NCI-H748 (cell line): ENCODE results near the gene ANO10.
"Not testable (repeated sequence)": the region's sequence is repeated elsewhere in the genome, so short reads cannot be mapped to it uniquely, and the experiment has no call there.

Source experiments
- DNase-seq: peaks from one replicate; lab custom pipeline; 2025; ENCODE audit not compliant: unreplicated experiment; lab: John Stamatoyannopoulos, UW

ANO10 gene

GRCh38 chr3:43621656-43622432 lies at the start of gene ANO10:
TSS of gene ANO10 (minus strand) at chr3:43622011. CDS start at chr3:43605852, 16,159 bp downstream.
- DNase-seq, result peak; percentile 97

- DNase-seq, result no peak
Observed at GRCh38 chr3:43670635-43671522, 49.1 kb upstream of the ANO10 start.

DNA sequence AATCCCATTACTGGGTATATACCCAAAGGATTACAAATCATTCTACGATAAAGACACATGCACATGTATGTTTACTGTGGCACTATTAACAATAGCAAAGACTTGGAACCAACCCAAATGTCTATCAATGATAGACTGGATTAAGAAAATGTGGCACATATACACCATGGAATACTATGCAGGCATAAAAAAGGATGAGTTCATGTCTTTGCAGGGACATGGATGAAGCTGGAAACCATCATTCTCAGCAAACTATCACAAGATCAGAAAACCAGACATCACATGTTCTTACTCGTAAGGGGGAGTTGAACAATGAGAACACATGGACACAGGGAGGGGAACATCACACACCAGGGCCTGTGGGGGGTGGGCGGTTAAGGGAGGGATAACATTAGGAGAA lies 43.2 kb upstream of the ANO10 start:
- DNase-seq, result not testable (repeated sequence)

DNA sequence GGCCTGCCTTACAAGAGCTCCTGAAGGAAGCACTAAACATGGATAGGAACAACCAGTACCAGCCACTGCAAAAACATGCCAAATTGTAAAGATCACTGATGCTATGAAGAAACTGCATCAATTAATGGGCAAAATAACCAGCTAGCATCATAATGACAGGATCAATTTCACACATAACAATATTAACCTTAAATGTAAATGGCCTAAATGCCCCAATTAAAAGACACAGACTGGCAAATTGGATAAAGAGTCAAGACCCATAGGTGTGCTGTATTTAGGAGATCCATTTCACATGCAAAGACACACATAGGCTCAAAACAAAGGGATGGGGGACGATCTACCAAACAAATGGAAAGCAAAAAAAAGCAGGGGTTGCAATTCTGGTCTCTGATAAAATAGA lies 39.6 kb upstream of the ANO10 start:
- DNase-seq, result not testable (repeated sequence)

- no peak for DNase-seq
Observed at GRCh38 chr3:43659250-43659880, 37.6 kb upstream of the ANO10 start.

GRCh38 chr3:43656390-43656789 lies 34.6 kb upstream of the ANO10 start:
- DNase-seq, result not testable (repeated sequence)

DNA sequence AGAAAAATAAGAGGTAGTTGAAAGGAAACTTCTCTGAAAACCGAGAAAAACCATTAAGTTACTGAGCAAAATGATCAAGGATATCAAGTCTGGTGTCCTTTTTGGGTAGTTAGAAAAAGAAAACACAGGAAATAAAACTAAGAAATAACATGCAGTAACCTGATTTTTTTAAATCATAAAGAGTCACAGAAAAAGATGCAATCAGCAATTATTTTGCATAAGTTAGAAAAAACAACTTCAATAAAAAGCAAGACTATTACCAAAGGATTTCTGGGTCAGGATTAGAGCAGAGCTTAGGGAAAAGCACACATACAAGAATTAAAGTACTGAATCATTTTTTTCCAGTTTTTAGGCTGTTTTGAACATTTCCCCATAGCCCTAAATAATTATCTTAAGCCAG lies 28.5 kb upstream of the ANO10 start:
- DNase-seq, result no peak

- DNase-seq, result peak; percentile 3
Observed at GRCh38 chr3:43649365-43649968, 27.7 kb upstream of the ANO10 start.

DNA sequence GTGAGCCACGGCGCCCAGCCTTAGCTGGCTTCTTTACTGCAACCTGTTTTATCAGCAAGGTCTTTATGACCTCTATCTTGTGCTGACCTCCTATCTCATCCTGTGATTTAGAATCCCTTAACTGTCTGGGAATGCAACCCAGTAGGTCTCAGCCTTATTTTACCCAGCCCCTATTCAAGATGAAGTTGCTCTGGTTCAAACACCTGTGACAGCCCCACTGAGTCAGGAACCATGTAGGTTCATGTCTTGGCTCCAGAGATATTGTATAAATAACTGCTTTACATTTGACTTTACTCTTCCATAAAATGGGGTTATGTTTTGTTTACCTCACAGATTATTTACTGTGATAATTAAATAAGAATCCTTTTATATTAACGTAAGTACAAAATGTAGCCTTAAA lies 27.1 kb upstream of the ANO10 start:
- DNase-seq, result no peak

- DNase-seq, result no peak
Observed at GRCh38 chr3:43647331-43648166, 25.7 kb upstream of the ANO10 start.

- no peak for DNase-seq
Observed at GRCh38 chr3:43644443-43644842, 22.6 kb upstream of the ANO10 start.

DNA sequence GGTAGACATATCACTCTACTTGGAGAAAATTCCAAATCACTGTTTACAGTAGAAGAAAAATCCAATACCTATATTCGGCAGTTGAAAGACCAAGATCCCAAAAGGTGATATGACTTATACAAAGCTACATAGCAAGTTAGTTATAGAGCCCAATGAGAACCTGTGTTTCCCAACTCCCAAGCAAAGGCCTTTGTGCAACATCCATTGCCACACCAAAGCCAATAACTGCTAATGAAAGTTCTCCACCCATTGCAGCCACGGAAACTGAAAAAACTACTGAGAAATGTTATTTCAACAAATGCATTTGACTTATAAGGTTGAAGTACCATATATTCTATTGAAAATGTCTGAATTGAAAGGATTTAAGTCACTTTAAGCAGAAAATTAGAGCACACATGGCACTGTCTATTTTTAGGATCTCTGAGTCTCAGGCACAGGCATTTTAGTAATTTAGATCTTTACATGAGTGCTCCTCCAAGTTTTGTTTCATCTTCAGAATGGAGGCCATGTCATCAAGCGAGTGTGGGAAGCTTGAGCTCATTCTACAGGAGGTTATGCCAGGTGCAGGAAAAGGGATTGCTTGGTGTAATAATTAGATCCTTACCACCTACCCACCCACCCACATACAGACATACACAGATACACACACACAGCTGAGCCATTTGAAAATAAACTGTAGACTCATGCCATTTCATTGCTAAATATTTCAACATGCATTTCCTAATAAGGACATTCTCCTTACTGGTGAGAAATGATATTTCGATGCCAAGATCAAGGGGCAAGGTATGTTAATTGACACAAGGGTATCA lies 19.7 kb upstream of the ANO10 start:
- DNase-seq, result no peak

- DNase-seq, result no peak
Observed at GRCh38 chr3:43640681-43641080, 18.9 kb upstream of the ANO10 start.

DNA sequence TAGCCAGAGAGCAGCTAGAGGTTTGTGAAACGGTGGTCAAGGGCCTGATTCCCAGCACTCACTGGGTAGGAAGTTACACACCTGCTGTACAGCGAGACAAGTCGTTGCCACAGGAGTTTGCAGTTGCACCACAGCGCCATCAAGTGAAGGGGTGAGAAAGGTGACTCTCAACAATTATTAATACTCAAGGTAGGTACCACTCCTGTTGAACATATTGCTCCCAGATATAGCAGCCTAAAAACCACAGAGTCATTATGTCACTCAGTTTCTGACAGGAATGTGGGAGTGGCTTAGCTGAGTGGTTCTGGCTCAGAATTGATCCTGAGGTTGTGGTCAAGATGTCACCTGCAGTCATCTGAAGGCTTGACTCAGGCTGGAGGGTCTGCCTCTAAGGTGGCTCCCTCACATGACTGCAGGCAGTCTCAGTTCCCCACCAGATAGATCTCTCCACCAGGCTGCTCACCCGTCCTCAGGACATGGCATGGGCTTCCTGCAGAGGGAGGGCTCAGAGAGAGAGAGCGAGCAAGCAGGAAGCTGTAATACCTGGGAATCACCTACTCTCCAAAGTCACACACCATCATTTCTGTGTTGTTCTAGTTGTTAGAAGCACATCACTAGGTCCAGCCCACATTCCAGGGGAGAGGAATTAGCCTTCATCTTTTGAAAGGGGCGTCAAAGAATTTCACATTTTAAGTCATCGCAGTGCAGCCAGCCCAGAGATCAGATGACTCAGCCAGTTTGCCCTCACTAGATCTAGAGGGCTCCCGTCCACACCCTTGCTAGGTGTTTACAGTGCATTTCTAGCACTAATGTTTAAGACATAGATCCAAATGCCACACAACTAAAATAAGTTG lies 17.0 kb upstream of the ANO10 start:
- DNase-seq, result peak; percentile 43

DNA sequence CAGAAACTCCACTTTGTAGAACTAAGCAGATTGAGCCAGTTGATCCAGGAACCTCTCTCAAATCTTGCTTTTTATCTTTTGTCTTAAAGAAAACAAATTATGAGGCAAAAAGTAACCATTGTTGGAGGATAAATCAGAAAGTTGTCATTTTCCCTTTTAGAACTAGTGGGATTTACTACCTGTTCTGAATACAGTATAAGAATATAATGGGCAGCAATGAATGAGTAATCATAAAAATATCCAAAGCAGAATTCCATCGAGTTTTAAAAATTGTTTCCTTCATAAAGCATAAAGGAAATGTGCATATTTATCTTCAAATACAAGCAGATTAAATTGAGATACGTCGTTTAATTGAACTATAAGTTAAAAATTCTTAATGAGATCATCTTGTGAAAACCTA lies 15.9 kb upstream of the ANO10 start:
- DNase-seq, result no peak

GRCh38 chr3:43632986-43633385 lies 11.2 kb upstream of the ANO10 start:
- no peak for DNase-seq

DNA sequence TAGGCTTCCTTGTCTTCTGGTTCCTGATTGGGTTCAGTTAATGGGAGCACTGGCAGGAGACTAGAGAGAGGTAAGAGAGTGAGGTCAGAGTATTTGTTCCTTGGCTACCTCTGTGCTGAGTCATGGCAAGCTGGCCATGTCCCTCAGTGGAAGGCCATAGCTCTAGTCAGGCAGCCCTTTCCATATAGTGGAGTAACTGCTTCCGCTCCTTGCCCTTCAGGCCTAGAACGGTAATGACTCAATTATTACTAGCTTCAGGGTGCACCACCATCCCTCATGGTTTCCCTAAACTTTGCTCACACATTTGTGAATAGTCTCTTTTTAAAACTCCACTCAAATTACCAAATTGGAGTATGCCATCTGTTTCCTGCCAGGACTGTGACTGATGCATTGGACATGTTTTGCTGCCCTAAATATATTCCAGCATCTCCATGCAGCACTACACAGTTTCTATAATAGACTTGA lies 10.5 kb upstream of the ANO10 start:
- DNase-seq, result no peak

GRCh38 chr3:43629741-43630140 lies 7.9 kb upstream of the ANO10 start:
- DNase-seq, result no peak
